MCF 10A (cell line): ENCODE results near the gene S100PBP. TPM values are rescaled to one million over a fixed set of nuclear protein-coding genes. Genes with fewer than 3 reads are reported as not detected.
"Not testable (repeated sequence)": the region's sequence is repeated elsewhere in the genome, so short reads cannot be mapped to it uniquely, and the experiment has no call there.

Experiments
- BruUV-seq: library from RNA; stranded (reverse); fragments of 400-500 nt; replicated peaks from 2 replicates; lab custom pipeline; 2021; lab: Mats Ljungman, UMichigan
- CTCF ChIA-PET: fragments of 300-600 bp; sonication (Branson Sonifier 250); formaldehyde crosslinking; extraction: SDS; loops from one replicate; lab custom pipeline; 2021; ENCODE audit warnings: antibody characterized with exemption, inconsistent platforms; lab: Yijun Ruan, JAX
- POLR2A ChIA-PET: fragments of 300-600, 350-650 bp; sonication (Branson Sonifier 250); formaldehyde crosslinking; extraction: SDS; loops from one replicate; lab custom pipeline; 2020; ENCODE audit warnings: antibody characterized with exemption, inconsistent platforms; lab: Yijun Ruan, JAX
- DNase-seq: peaks from one replicate; pipeline ENCODE4 v3.0.0-alpha.2; 2018; ENCODE audit not compliant: unreplicated experiment
- H3K27ac Mint-ChIP-seq: one replicate; pipeline ENCODE4 v1.8.0; 2022; ENCODE audit warnings: mild to moderate bottlenecking, low read depth, mixed read lengths; ENCODE audit not compliant: unreplicated experiment
- H3K27me3 Mint-ChIP-seq: one replicate; pipeline ENCODE4 v1.8.0; 2022; ENCODE audit warnings: mixed read lengths; ENCODE audit not compliant: insufficient read depth, unreplicated experiment
- H3K36me3 Mint-ChIP-seq: one replicate; pipeline ENCODE4 v1.8.0; 2022; ENCODE audit warnings: mild to moderate bottlenecking, moderate library complexity, mixed read lengths; ENCODE audit not compliant: insufficient read depth, unreplicated experiment
- H3K4me1 Mint-ChIP-seq: one replicate; pipeline ENCODE4 v1.8.0; 2022; ENCODE audit warnings: mixed read lengths; ENCODE audit not compliant: insufficient read depth, unreplicated experiment
- H3K4me3 Mint-ChIP-seq: one replicate; pipeline ENCODE4 v1.8.0; 2022; ENCODE audit warnings: mild to moderate bottlenecking, moderate library complexity, mixed read lengths; ENCODE audit not compliant: unreplicated experiment
- H3K9me3 Mint-ChIP-seq: one replicate; pipeline ENCODE4 v1.8.0; 2022; ENCODE audit warnings: mixed read lengths; ENCODE audit not compliant: unreplicated experiment
- intact Hi-C: fragments of 100-400 bp; cut with micrococcal nuclease; formaldehyde crosslinking; loops from 2 replicates; pipeline ENCODE4 v1.14.1; 2022
- total RNA-seq: library from RNA; stranded (reverse); gene quantifications from 2 replicates; pipeline ENCODE4 v1.2.3, GENCODE V29; 2022
- TF ChIP-seq, protein P1 (sequence below): fragments of 200-600 bp; IDR thresholded peaks from one replicate; pipeline ENCODE4 v1.8.0; 2022; ENCODE audit warnings: antibody characterized with exemption, mild to moderate bottlenecking; ENCODE audit not compliant: unreplicated experiment

The S100PBP gene
- total RNA-seq, 1 experiment from 2014 or later: 24.4 TPM

DNA sequence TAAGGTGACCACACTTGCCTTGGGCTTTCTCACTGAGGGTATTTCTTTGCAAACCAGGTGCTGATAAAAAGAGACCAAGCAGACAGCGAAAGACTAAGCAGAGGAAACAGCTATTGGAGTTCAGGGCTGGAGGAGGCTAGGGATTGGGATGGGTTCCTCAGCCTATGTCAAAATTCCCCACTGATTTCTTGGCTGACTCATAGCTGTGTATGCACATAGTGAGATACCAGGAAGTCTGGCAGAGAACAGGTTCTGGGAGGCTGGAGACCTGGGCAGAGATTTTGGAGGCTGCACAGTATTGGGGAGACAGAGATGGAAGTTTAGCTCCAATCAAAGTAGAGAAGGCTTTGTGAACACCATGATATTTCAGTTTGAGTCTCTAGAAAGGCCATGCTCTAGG, 25.6 kb upstream of the S100PBP start:
- ChIA-PET POLR2A (interaction anchor here (0.5 to 2.5 kb wide), 9 partner anchors 10 to 834 kb away, joined by 3 to 17 read pairs (median 4); partner anchors contain the start of genes S100PBP and YARS1), CTCF (interaction anchor here (0.6 to 1.2 kb wide), 5 partner anchors 23 to 79 kb away, joined by 3 to 6 read pairs (median 4); no protein-coding TSS in a partner anchor)
- peaks cover 12% of the 10 kb centered on the region for H3K4me1 Mint-ChIP-seq
- no peaks in the 10 kb centered on the region for H3K27me3 Mint-ChIP-seq
- H3K4me3 Mint-ChIP-seq: no peak overlapping the region
- peaks cover 94% of the 10 kb centered on the region for H3K36me3 Mint-ChIP-seq
- TF ChIP-seq, protein P1, sequence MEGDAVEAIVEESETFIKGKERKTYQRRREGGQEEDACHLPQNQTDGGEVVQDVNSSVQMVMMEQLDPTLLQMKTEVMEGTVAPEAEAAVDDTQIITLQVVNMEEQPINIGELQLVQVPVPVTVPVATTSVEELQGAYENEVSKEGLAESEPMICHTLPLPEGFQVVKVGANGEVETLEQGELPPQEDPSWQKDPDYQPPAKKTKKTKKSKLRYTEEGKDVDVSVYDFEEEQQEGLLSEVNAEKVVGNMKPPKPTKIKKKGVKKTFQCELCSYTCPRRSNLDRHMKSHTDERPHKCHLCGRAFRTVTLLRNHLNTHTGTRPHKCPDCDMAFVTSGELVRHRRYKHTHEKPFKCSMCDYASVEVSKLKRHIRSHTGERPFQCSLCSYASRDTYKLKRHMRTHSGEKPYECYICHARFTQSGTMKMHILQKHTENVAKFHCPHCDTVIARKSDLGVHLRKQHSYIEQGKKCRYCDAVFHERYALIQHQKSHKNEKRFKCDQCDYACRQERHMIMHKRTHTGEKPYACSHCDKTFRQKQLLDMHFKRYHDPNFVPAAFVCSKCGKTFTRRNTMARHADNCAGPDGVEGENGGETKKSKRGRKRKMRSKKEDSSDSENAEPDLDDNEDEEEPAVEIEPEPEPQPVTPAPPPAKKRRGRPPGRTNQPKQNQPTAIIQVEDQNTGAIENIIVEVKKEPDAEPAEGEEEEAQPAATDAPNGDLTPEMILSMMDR: no peak
- peak overlapping the region; percentile 44 for H3K27ac Mint-ChIP-seq
- no peaks in the 10 kb centered on the region for H3K9me3 Mint-ChIP-seq
- intact Hi-C loops: no loop called here
- BruUV-seq: no TSS peak
- peak; percentile 58 for DNase-seq

DNA sequence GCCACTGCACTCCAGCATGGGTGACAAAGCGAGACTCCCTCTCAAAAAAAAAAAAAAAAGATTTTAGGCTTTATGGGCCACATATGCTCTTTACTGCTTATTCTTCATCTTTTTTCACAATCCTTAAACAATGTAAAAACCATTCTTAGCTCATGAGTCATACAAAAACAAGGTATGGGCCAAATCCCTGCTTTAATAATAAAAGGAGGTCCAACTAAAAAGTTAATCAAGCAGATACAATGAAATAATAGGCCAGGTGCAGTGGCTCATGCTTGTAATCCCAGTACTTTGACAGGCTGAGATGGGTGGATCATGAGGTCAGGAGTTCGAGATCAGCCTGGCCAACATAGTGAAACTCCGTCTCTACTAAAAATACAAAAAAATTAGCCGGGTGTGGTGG, 21.7 kb upstream of the S100PBP start:
- CTCF ChIA-PET: interaction anchor here (0.9 kb wide), 1 partner anchor 84 kb away, joined by 6 read pairs; no protein-coding TSS in a partner anchor
- H3K27me3 Mint-ChIP-seq, H3K9me3 Mint-ChIP-seq, BruUV-seq, H3K4me3 Mint-ChIP-seq, intact Hi-C loops: not testable (repeated sequence)
- Mint-ChIP-seq H3K4me1 (peaks cover 36% of the 10 kb centered on the region), H3K27ac (peak overlapping the region; percentile 54), H3K36me3 (peaks cover 88% of the 10 kb centered on the region)
- POLR2A ChIA-PET: interaction anchor here (0.6 to 1.2 kb wide), 4 partner anchors 21 to 450 kb away, joined by 3 to 5 read pairs (median 4); partner anchors contain the start of genes S100PBP and YARS1
- DNase-seq: peak; percentile 71

DNA sequence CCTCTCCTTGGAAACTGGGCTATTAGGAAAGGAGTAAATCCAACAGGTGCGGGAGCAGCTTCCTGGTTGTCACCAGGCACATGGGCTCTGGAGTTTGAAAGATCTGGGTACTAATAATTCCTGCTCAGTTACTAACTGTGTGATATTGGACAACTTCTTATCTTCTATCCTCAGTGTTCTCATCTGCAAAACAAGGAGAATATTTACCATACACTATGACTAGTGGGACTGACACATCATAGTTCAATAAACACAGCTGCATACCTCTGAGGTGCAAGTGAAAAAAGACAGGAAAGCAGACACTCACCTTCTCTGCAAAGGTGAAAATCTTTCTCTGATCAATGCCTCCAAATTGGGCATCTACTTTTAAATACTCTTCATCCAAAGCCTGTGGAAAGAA, 20.0 kb upstream of the S100PBP start:
- H3K27ac Mint-ChIP-seq: peak overlapping the region; percentile 93
- H3K36me3 Mint-ChIP-seq: peaks cover 88% of the 10 kb centered on the region
- TF ChIP-seq, protein P1: no peak
- H3K9me3 Mint-ChIP-seq: no peaks in the 10 kb centered on the region
- intact Hi-C loops: no loop called here
- no TSS peak for BruUV-seq
- H3K4me1 Mint-ChIP-seq: peaks cover 38% of the 10 kb centered on the region
- POLR2A ChIA-PET: interaction anchor here (0.7 to 2.5 kb wide), 5 partner anchors 10 to 147 kb away, joined by 3 to 11 read pairs (median 3); partner anchors contain the start of genes RBBP4 and ZBTB8OS
- no peak for DNase-seq
- H3K4me3 Mint-ChIP-seq: no peak overlapping the region
- CTCF ChIA-PET: interaction anchor here (1.0 kb wide), 1 partner anchor 85 kb away, joined by 3 read pairs; no protein-coding TSS in a partner anchor
- H3K27me3 Mint-ChIP-seq: no peaks in the 10 kb centered on the region

DNA sequence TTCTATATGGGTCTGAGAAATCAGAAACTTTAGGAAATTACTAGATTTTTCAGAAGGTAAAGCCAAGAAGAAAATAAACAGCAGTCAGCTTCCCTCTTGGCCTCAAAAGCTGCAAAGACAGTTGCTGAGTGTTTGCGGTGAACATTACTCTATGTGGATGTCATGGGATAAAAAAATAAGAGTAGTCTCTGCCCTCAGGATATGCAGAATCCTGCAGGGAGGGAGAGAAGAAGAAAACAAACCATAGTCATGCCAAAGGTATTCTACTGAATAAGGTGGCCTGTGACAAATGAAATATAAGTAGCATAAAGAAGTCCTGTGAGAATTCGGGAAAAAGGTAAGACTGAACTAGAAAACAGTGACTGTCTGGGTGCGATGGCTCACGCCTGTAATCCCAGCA, 19.3 kb upstream of the S100PBP start:
- Mint-ChIP-seq H3K4me1 (peaks cover 33% of the 10 kb centered on the region), H3K4me3 (peak overlapping the region; percentile 11), H3K27ac (peak overlapping the region; percentile 93), H3K36me3 (peaks cover 88% of the 10 kb centered on the region), H3K9me3 (no peaks in the 10 kb centered on the region), H3K27me3 (no peaks in the 10 kb centered on the region)
- CTCF ChIA-PET: interaction anchor here (1.0 kb wide), 1 partner anchor 86 kb away, joined by 3 read pairs; no protein-coding TSS in a partner anchor
- no peak for DNase-seq
- BruUV-seq: no TSS peak
- POLR2A ChIA-PET: interaction anchor here (0.7 to 2.5 kb wide), 7 partner anchors 9 to 147 kb away, joined by 3 to 12 read pairs (median 4); partner anchors contain the start of genes RBBP4, S100PBP, YARS1 and ZBTB8OS
- TF ChIP-seq, protein P1: no peak
- intact Hi-C loops: no loop called here
